A549 treated with Mapracorat at 1 μM for 4 hours (cell line): ENCODE data around the gene HSPE1. TPM values are rescaled to one million over a fixed set of nuclear protein-coding genes. Genes with fewer than 3 reads are reported as not detected.

Experiments
- total RNA-seq: library from RNA; stranded (reverse); fragments of 200-300 nt; extraction: Qiagen RNA extraction; gene quantifications from 5 replicates; pipeline ENCODE4 v1.2.3, GENCODE V29; 2022

The HSPE1 gene
- 400 to 891 TPM (median 465 TPM) in 5 replicates for total RNA-seq

GRCh38 chr2:197499594-197500502, at the start of gene HSPE1, which contains the start of gene HSPD1:
TSS of gene HSPE1 (plus strand) at chr2:197500379. CDS start at chr2:197500437, 58 bp downstream.
TSS of gene HSPD1 (minus strand) at chr2:197499840. CDS start at chr2:197498848, 992 bp downstream.

GRCh38 chr2:197453123-197453913, 46.9 kb upstream of the HSPE1 start, which contains the start of gene COQ10B:
TSS of gene COQ10B (plus strand) at chr2:197453552. CDS start at chr2:197453561, 9 bp downstream.

GRCh38 chr2:197515739-197516392, 15.7 kb downstream of the HSPE1 start, which contains the start of gene MOB4:
TSS of gene MOB4 (plus strand) at chr2:197516066. CDS start at chr2:197516087, 21 bp downstream.

Other genes with a start within 250 kb of the HSPE1 start
- gene ANKRD44, start 189.6 kb upstream of the HSPE1 start, total RNA-seq = 1.2 to 3.3 TPM (median 2.7 TPM) in 5 replicates
- gene SF3B1, start 65.4 kb upstream of the HSPE1 start, total RNA-seq = 109 to 150 TPM (median 130 TPM) in 5 replicates
- 15.2 to 18.6 TPM (median 18.1 TPM) in 5 replicates for gene COQ10B, start 46.8 kb upstream of the HSPE1 start, total RNA-seq
- gene HSPD1, start 539 bp upstream of the HSPE1 start, total RNA-seq = 567 to 637 TPM (median 602 TPM) in 5 replicates
- 20.0 to 32.3 TPM (median 27.3 TPM) in 5 replicates for gene MOB4, start 15.7 kb downstream of the HSPE1 start, total RNA-seq
- gene RFTN2, start 175.2 kb downstream of the HSPE1 start, total RNA-seq = 0.02 TPM in 1 of 5 replicates, not detected in the others
- 10.8 to 11.9 TPM (median 11.6 TPM) in 5 replicates for gene MARS2, start 205.0 kb downstream of the HSPE1 start, total RNA-seq